Measurements from ENCODE around the gene HBG1. TPM values are rescaled to one million over a fixed set of nuclear protein-coding genes. Genes with fewer than 3 reads are reported as not detected.
"Not testable (repeated sequence)": the region's sequence is repeated elsewhere in the genome, so short reads cannot be mapped to it uniquely, and the experiment has no call there.

HBG1 gene
- total RNA-seq, result not detected

GRCh38 chr11:5249807-5250396 lies at the start of gene HBG1:
Gene HBG1, minus strand, starts transcription at chr11:5249857. Its CDS starts 53 bp downstream, at chr11:5249804.
- H3K4me1 ChIP-seq; DNase-seq; H3K4me3 ChIP-seq; H3K27me3 ChIP-seq; intact Hi-C loops (cut with DNase I); H3K36me3 ChIP-seq; H3K27ac ChIP-seq; H3K9me3 ChIP-seq: not testable (repeated sequence)
- WGBS, 2 donors, result 55 to 67% methylated on average over 3 to 4 of the region's 9 CpGs

- Histone ChIP-seq H3K4me1 (no peaks in the 10 kb centered on the region), H3K27ac (no peak overlapping the region), H3K9me3 (no peaks in the 10 kb centered on the region), H3K27me3 (no peaks in the 10 kb centered on the region), H3K4me3 (no peak overlapping the region), H3K36me3 (no peaks in the 10 kb centered on the region)
- TF ChIP-seq POLR2A (IDR thresholded peaks at IDR 0.05) (no peak), CTCF (IDR thresholded peaks at IDR 0.05) (no peak)
- WGBS, 2 donors, result 50 to 79% methylated on average over 1 of the region's 1 CpG
- DNase-seq, result no peak
- intact Hi-C loops (cut with DNase I), result no loop called here
Observed at GRCh38 chr11:5298451-5298850, 48.8 kb upstream of the HBG1 start.

- Histone ChIP-seq H3K36me3 (no peaks in the 10 kb centered on the region), H3K4me1 (no peaks in the 10 kb centered on the region), H3K4me3 (no peak overlapping the region), H3K27ac (no peak overlapping the region), H3K9me3 (no peaks in the 10 kb centered on the region), H3K27me3 (no peaks in the 10 kb centered on the region)
- WGBS, 2 donors, result 52 to 59% methylated on average over 4 of the region's 4 CpGs
- no peak for TF ChIP-seq CTCF (IDR thresholded peaks at IDR 0.05)
- no peak for TF ChIP-seq POLR2A (IDR thresholded peaks at IDR 0.05)
- DNase-seq, result no peak
- intact Hi-C loops (cut with DNase I), result no loop called here
Observed at GRCh38 chr11:5297721-5298323, 48.2 kb upstream of the HBG1 start.

- H3K27ac ChIP-seq; H3K4me1 ChIP-seq; H3K9me3 ChIP-seq; H3K36me3 ChIP-seq; H3K4me3 ChIP-seq; intact Hi-C loops (cut with DNase I); H3K27me3 ChIP-seq; DNase-seq: not testable (repeated sequence)
- 92 to 94% methylated on average over 3 to 8 of the region's 41 CpGs for WGBS, 2 donors
Observed at GRCh38 chr11:5294342-5294995, 44.8 kb upstream of the HBG1 start.

GRCh38 chr11:5293028-5293427 lies 43.4 kb upstream of the HBG1 start:
- Histone ChIP-seq H3K4me3 (no peak overlapping the region), H3K36me3 (no peaks in the 10 kb centered on the region), H3K9me3 (no peaks in the 10 kb centered on the region), H3K27me3 (no peaks in the 10 kb centered on the region), H3K4me1 (no peaks in the 10 kb centered on the region), H3K27ac (no peak overlapping the region)
- intact Hi-C loops (cut with DNase I), result no loop called here
- 79 to 85% methylated on average over 8 of the region's 8 CpGs for WGBS, 2 donors
- TF ChIP-seq POLR2A (IDR thresholded peaks at IDR 0.05), result no peak
- DNase-seq, result no peak

GRCh38 chr11:5291207-5291838 lies 41.7 kb upstream of the HBG1 start:
- no peaks in the 10 kb centered on the region for H3K27me3 ChIP-seq
- H3K9me3 ChIP-seq, result no peaks in the 10 kb centered on the region
- no peak overlapping the region for H3K4me3 ChIP-seq
- WGBS, 2 donors, result 63 to 84% methylated on average over 1 of the region's 1 CpG
- peak in 2 of 6 experiments; percentile 9 to 49 for TF ChIP-seq CTCF (IDR thresholded peaks at IDR 0.05)
- TF ChIP-seq POLR2A (IDR thresholded peaks at IDR 0.05), result no peak
- H3K4me1 ChIP-seq, result no peaks in the 10 kb centered on the region
- DNase-seq, result no peak
- H3K27ac ChIP-seq, result no peak overlapping the region
- intact Hi-C loops (cut with DNase I), result no loop called here
- H3K36me3 ChIP-seq, result no peaks in the 10 kb centered on the region

Measured in esophagus squamous epithelium (tissue), 5 donors.